AG04450 (cell line): ENCODE data around the gene WAC. TPM values are rescaled to one million over a fixed set of nuclear protein-coding genes. Genes with fewer than 3 reads are reported as not detected.

ENCODE experiments used
- CTCF ChIA-PET: fragments of 300-600, 350-600 bp; formaldehyde crosslinking; extraction: SDS; loops from one replicate; lab custom pipeline; 2022; ENCODE audit warnings: antibody characterized with exemption, inconsistent platforms; lab: Charles Lee
- POLR2A ChIA-PET: fragments of 350-600 bp; formaldehyde crosslinking; extraction: SDS; loops from one replicate; lab custom pipeline; 2021; ENCODE audit warnings: antibody characterized with exemption, inconsistent platforms; lab: Yijun Ruan, JAX
- DNase-seq: peaks from one replicate; pipeline ENCODE4 v3.0.0-alpha.2; 2011; ENCODE audit warnings: low read depth, low spot score
- H3K27ac ChIP-seq: one replicate; pipeline ENCODE4 v1.5.1; 2012; ENCODE audit warnings: low read depth, low read length, control low read depth
- H3K27me3 ChIP-seq: one replicate; pipeline ENCODE4 v1.6.0; 2012; ENCODE audit warnings: low read length; ENCODE audit not compliant: control insufficient read depth, insufficient read depth
- H3K4me3 ChIP-seq: 2 replicates; pipeline ENCODE4 v1.5.1; 2011; ENCODE audit warnings: mild to moderate bottlenecking, low read depth, low read length, control low read depth
- H3K9me3 ChIP-seq: 2 replicates; pipeline ENCODE4 v1.5.1; 2012; ENCODE audit warnings: low read length; ENCODE audit not compliant: control insufficient read depth, insufficient read depth
- polyA plus RNA-seq: library from polyadenylated mRNA; depleted of rRNA; stranded (reverse); fragments of >200 nt; gene quantifications from 2 replicates; pipeline ENCODE4 v1.2.3, GENCODE V29; 2011
- TF ChIP-seq, protein P1 (sequence below): IDR thresholded peaks from 2 replicates; pipeline ENCODE4 v1.5.1; 2011; ENCODE audit warnings: low read depth, low read length, control low read depth, inconsistent platforms

Gene WAC
- polyA plus RNA-seq, 1 experiment, result 90.5 TPM

DNA sequence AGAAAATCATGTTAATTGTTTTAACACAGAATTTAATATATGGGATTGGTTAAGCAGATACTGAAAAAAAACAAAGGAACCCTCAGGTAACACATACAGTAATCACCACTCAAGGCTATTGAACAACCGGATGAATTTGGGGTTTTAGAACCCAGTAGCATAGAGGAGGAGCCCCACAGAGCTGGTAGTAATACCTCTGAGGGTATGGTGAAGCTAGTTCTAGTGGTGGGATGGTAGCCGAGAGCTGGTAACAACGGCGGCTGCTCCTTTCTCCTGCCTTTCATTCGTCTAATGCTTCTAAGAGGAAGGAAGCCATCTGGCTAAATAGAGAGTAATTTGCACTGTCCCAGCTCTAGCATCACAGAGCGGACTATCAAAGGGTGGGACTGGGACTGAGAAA is 52.2 kb downstream of the WAC start:
- Histone ChIP-seq H3K9me3 (no peaks in the 10 kb centered on the region), H3K4me3 (no peak overlapping the region), H3K27me3 (no peaks in the 10 kb centered on the region), H3K27ac (no peak overlapping the region)
- no peak for DNase-seq
- TF ChIP-seq, protein P1, sequence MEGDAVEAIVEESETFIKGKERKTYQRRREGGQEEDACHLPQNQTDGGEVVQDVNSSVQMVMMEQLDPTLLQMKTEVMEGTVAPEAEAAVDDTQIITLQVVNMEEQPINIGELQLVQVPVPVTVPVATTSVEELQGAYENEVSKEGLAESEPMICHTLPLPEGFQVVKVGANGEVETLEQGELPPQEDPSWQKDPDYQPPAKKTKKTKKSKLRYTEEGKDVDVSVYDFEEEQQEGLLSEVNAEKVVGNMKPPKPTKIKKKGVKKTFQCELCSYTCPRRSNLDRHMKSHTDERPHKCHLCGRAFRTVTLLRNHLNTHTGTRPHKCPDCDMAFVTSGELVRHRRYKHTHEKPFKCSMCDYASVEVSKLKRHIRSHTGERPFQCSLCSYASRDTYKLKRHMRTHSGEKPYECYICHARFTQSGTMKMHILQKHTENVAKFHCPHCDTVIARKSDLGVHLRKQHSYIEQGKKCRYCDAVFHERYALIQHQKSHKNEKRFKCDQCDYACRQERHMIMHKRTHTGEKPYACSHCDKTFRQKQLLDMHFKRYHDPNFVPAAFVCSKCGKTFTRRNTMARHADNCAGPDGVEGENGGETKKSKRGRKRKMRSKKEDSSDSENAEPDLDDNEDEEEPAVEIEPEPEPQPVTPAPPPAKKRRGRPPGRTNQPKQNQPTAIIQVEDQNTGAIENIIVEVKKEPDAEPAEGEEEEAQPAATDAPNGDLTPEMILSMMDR, result no peak
- ChIA-PET CTCF (no interaction called here), POLR2A (no interaction called here)

- no peak overlapping the region for H3K4me3 ChIP-seq
- H3K9me3 ChIP-seq, result no peaks in the 10 kb centered on the region
- DNase-seq, result no peak
- CTCF ChIA-PET, result no interaction called here
- no peak overlapping the region for H3K27ac ChIP-seq
- TF ChIP-seq, protein P1, result no peak
- POLR2A ChIA-PET, result no interaction called here
- H3K27me3 ChIP-seq, result no peaks in the 10 kb centered on the region
These were observed 53.3 kb downstream of the WAC start for GRCh38 chr10:28586176-28586575.

DNA sequence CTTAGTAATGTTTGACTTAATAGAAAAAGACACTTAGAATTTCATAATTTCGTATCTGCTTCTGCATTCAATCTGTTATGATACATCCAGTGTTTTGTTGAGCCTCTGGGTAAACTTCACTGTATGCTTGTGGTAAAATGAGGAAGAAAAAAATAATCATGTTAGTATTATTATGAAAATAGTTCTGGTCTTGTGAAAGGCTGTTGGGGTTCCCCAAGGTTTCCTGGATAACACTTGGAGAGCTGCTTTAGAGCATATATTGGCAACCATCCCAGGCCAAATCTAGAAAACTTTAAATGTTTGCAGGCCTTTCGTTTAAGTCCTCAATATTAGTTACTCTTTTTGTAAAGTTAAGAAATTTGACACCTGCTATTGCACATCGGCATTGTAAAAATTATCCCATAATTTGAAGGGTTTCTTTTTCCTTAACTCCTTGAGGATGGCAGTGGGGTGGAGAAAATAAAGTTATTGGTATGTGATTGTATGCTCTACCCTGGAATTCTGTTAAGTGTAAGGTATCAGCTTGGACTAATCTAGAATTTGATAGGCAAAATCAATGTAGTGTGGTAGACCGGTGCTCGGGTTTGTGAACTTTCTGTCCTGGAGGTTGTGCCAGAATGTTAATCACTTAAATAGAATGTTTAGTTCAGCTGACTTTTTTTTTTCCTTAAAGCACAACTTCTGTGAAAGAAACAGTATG is 54.5 kb downstream of the WAC start:
- DNase-seq, result peak; percentile 10
- POLR2A ChIA-PET, result interaction anchor here (0.6 kb wide), 1 partner anchor 31 kb away, joined by 5 read pairs; no protein-coding TSS in a partner anchor

GRCh38 chr10:28587970-28588290 is 55.0 kb downstream of the WAC start:
- Histone ChIP-seq H3K27ac (no peak overlapping the region), H3K9me3 (no peaks in the 10 kb centered on the region), H3K4me3 (no peak overlapping the region), H3K27me3 (no peaks in the 10 kb centered on the region)
- TF ChIP-seq, protein P1, result peak; percentile 20
- CTCF ChIA-PET, result interaction anchor here (0.7 to 1.0 kb wide), 2 partner anchors 156 to 1270 kb away, joined by 3 read pairs; no protein-coding TSS in a partner anchor
- POLR2A ChIA-PET, result interaction anchor here (0.6 kb wide), 1 partner anchor 32 kb away, joined by 5 read pairs; no protein-coding TSS in a partner anchor
- DNase-seq, result peak; percentile 24

More for the DNA sequence above, 54.5 kb downstream of the WAC start:
- no peak overlapping the region for H3K4me3 ChIP-seq
- no peaks in the 10 kb centered on the region for H3K27me3 ChIP-seq
- CTCF ChIA-PET, result interaction anchor here (0.5 to 0.7 kb wide), 2 partner anchors 26 to 1269 kb away, joined by 3 read pairs; no protein-coding TSS in a partner anchor
- H3K9me3 ChIP-seq, result no peaks in the 10 kb centered on the region
- TF ChIP-seq, protein P1, result no peak
- H3K27ac ChIP-seq, result no peak overlapping the region

GRCh38 chr10:28592953-28593352 is 60.0 kb downstream of the WAC start:
- Histone ChIP-seq H3K27me3 (no peaks in the 10 kb centered on the region), H3K9me3 (no peaks in the 10 kb centered on the region), H3K4me3 (no peak overlapping the region), H3K27ac (no peak overlapping the region)
- CTCF ChIA-PET, result no interaction called here
- DNase-seq, result peak; percentile 29
- POLR2A ChIA-PET, result no interaction called here
- TF ChIP-seq, protein P1, result no peak
